ENCODE results near the gene CREB3L1. TPM values are rescaled to one million over a fixed set of nuclear protein-coding genes. Genes with fewer than 3 reads are reported as not detected.

CREB3L1 gene
- total RNA-seq, 4 donors from 2014 or later = 0.81 to 5.2 (median 1.7) TPM

DNA sequence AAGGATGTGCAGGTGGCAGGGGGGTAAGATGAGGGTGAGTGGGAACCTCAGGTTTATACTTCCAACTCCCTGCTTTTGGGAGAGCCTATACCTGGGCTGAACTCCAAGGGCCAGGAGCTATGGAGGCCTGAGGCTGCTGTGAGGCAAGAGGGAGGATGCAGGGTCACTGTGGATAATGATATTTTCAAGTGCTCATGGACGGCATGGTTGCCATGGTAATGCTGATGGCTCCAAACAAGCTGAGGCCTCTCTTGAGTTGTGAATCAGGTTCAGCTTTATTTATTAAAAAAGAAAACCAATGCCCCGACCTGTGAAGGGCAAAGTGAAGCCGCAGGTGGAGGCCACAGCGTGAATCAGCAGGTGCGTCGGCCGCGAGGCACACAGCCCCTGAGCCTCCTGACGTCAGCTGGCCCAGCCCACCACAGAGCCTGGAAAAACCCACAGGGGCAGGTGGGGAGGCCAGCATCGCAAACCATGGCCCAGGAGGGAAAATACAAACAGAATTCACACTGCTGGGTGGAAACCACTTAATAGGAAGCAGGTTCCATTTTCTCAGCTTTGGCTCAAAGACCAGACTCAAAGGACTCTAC lies 17.4 kb upstream of the CREB3L1 start:
- Histone ChIP-seq H3K4me1 (no peaks in the 10 kb centered on the region), H3K36me3 (no peaks in the 10 kb centered on the region), H3K27ac (no peak overlapping the region), H3K4me3 (no peak overlapping the region), H3K27me3 (no peaks in the 10 kb centered on the region), H3K9me3 (no peaks in the 10 kb centered on the region)
- no peak for ATAC-seq
- TF ChIP-seq, protein P1, sequence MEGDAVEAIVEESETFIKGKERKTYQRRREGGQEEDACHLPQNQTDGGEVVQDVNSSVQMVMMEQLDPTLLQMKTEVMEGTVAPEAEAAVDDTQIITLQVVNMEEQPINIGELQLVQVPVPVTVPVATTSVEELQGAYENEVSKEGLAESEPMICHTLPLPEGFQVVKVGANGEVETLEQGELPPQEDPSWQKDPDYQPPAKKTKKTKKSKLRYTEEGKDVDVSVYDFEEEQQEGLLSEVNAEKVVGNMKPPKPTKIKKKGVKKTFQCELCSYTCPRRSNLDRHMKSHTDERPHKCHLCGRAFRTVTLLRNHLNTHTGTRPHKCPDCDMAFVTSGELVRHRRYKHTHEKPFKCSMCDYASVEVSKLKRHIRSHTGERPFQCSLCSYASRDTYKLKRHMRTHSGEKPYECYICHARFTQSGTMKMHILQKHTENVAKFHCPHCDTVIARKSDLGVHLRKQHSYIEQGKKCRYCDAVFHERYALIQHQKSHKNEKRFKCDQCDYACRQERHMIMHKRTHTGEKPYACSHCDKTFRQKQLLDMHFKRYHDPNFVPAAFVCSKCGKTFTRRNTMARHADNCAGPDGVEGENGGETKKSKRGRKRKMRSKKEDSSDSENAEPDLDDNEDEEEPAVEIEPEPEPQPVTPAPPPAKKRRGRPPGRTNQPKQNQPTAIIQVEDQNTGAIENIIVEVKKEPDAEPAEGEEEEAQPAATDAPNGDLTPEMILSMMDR (IDR thresholded peaks at IDR 0.05) = no peak
- TF ChIP-seq EP300 (IDR thresholded peaks at IDR 0.05) (no peak), POLR2A (IDR thresholded peaks at IDR 0.05) (no peak), POLR2AphosphoS5 (IDR thresholded peaks at IDR 0.05) (no peak)
- WGBS, 2 donors (ENCODE audit: low coverage in 1 of 2) = 74 to 85% methylated on average over 8 of the region's 10 CpGs

DNA sequence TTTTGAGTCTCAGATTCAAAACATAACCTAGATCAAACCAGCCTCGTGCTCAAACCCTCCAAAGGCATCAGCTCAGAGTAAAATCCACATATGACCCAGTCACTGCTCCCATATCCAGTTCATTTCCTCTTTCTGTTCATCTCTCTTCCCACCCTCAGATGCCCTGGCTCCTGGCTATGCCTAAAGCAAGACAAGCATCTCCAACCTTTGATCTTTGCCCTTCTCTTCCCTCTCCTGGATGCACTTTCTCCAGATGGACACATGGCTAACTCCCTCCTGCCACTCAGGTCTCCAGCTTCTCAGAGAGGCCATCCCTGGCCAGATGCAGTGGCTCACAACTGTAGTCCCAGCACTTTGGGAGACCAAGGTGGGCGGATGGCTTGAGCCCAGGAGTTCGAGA lies 14.3 kb upstream of the CREB3L1 start:
- WGBS, 2 donors (ENCODE audit: low coverage in 1 of 2) = 80 to 85% methylated on average over 1 to 2 of the region's 3 CpGs
- ATAC-seq = no peak
- TF ChIP-seq, protein P1 (IDR thresholded peaks at IDR 0.05) = no peak
- no peak for TF ChIP-seq EP300 (IDR thresholded peaks at IDR 0.05)
- TF ChIP-seq POLR2AphosphoS5 (IDR thresholded peaks at IDR 0.05) = no peak
- TF ChIP-seq POLR2A (IDR thresholded peaks at IDR 0.05) = no peak

DNA sequence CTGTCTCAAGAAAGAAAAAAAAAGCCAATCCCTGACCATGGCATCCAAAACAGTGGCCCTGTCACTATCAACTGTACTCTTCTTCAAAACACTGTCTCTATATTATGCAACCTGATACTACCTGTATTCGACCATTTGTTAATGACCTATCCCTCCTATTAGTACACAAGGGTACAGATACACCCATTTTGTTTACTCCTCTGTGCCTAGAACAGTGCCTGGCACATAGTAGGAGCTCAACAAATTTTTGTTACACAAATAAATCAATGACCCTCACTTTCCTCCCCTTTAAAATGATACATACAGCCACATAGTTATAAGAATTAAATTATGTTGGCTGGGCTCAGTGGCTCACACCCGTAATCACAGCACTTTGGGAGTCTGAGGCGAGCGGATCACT lies 13.4 kb upstream of the CREB3L1 start:
- no peaks in the 10 kb centered on the region for H3K27me3 ChIP-seq
- WGBS, 2 donors (ENCODE audit: low coverage in 1 of 2) = 86% methylated on average over 1 of the region's 4 CpGs; no CpG with 5 or more reads in 1 of the 2 donors
- no peaks in the 10 kb centered on the region for H3K4me1 ChIP-seq
- no peak overlapping the region for H3K27ac ChIP-seq
- H3K4me3 ChIP-seq = no peak overlapping the region
- no peak for TF ChIP-seq EP300 (IDR thresholded peaks at IDR 0.05)
- TF ChIP-seq, protein P1 (IDR thresholded peaks at IDR 0.05) = no peak
- TF ChIP-seq POLR2AphosphoS5 (IDR thresholded peaks at IDR 0.05) = no peak
- TF ChIP-seq POLR2A (IDR thresholded peaks at IDR 0.05) = no peak
- H3K36me3 ChIP-seq = no peaks in the 10 kb centered on the region
- ATAC-seq = no peak
- H3K9me3 ChIP-seq = no peaks in the 10 kb centered on the region

More for the DNA sequence above, 14.3 kb upstream of the CREB3L1 start:
- Histone ChIP-seq H3K27me3 (no peaks in the 10 kb centered on the region), H3K36me3 (no peaks in the 10 kb centered on the region), H3K9me3 (no peaks in the 10 kb centered on the region), H3K4me3 (no peak overlapping the region), H3K27ac (no peak overlapping the region), H3K4me1 (no peaks in the 10 kb centered on the region)

DNA sequence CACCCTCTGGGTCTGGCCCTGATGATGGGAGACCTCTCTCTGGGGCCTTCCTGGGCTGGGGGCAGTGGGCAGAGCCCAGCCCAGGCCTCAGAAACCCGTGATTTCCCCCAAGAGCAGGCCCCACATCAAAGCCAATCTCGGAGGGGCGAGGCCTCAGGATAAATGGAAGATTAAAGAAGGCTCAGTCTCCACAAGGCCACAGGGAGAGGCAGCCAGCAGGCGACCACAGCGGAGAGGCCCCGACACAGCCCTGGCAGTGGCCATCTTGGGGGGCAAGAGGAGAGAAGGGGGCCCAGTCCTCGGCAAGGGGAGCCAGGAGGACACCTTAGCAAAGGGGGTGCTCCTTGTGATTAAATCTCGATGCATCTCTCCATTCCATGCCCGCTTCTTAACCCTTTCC lies 12.5 kb upstream of the CREB3L1 start:
- ATAC-seq = no peak
- H3K9me3 ChIP-seq = no peaks in the 10 kb centered on the region

DNA sequence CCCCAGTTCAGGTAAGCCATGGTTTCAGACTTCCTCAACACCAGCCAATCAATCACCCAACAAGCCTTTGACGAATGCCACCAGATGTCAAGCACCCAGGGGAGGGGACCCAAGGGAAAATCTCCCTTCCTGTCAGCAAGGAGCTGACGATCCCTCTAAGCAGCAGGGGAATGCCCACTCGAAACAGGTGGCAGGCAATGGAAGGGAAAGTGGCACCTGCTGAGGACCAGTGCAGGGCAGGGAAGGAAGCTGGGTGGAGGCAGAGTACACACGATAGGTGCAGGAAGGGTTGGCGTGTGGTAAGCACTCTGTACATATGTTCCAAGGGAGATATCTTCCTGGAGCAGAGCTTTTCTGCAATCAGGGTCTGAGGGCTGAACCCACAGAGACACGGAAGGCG lies 11.7 kb upstream of the CREB3L1 start:
- Histone ChIP-seq H3K4me3 (no peak overlapping the region), H3K36me3 (no peaks in the 10 kb centered on the region), H3K27me3 (no peaks in the 10 kb centered on the region), H3K4me1 (no peaks in the 10 kb centered on the region), H3K27ac (no peak overlapping the region), H3K9me3 (no peaks in the 10 kb centered on the region)
- no peak for ATAC-seq
- TF ChIP-seq, protein P1 (IDR thresholded peaks at IDR 0.05) = no peak
- TF ChIP-seq EP300 (IDR thresholded peaks at IDR 0.05) (no peak), POLR2AphosphoS5 (IDR thresholded peaks at IDR 0.05) (no peak), POLR2A (IDR thresholded peaks at IDR 0.05) (no peak)
- WGBS, 2 donors (ENCODE audit: low coverage in 1 of 2) = 50 to 87% methylated on average over 3 to 4 of the region's 7 CpGs

More for the DNA sequence above, 12.5 kb upstream of the CREB3L1 start:
- Histone ChIP-seq H3K4me1 (no peaks in the 10 kb centered on the region), H3K36me3 (no peaks in the 10 kb centered on the region), H3K27me3 (no peaks in the 10 kb centered on the region), H3K27ac (no peak overlapping the region), H3K4me3 (no peak overlapping the region)
- 45% methylated on average over 7 of the region's 9 CpGs; no CpG with 5 or more reads in 1 of the 2 donors for WGBS, 2 donors (ENCODE audit: low coverage in 1 of 2)
- TF ChIP-seq, protein P1 (IDR thresholded peaks at IDR 0.05) = no peak
- TF ChIP-seq EP300 (IDR thresholded peaks at IDR 0.05) (no peak), POLR2AphosphoS5 (IDR thresholded peaks at IDR 0.05) (no peak), POLR2A (IDR thresholded peaks at IDR 0.05) (no peak)

Data from gastroesophageal sphincter (tissue), 4 donors.